A549 (cell line): Measurements from ENCODE around the gene RGMB. TPM values are rescaled to one million over a fixed set of nuclear protein-coding genes. Genes with fewer than 3 reads are reported as not detected.

Experiments
- ATAC-seq, 2 experiments: fragments of 200-7000 bp in 1 of 2; fragments of >200 bp in 1 of 2; cut with Nextera tagmentation in 1 of 2; cut with Tn5 transposase in 1 of 2; 3 replicates each; pipeline versions ENCODE4 v1.8.0 to v1.9.1; 2018 to 2020; ENCODE audit warnings: mild to moderate bottlenecking in 1 of 2, moderate library complexity in 1 of 2
- CTCF ChIA-PET: fragments of 300-600 bp; sonication (Branson Sonifier 250); formaldehyde crosslinking; extraction: SDS; loops from one replicate; lab custom pipeline; 2021; ENCODE audit warnings: antibody characterized with exemption, inconsistent platforms; lab: Yijun Ruan, JAX
- POLR2A ChIA-PET: fragments of 350-600 bp; formaldehyde crosslinking; extraction: SDS; loops from one replicate; lab custom pipeline; 2021; ENCODE audit warnings: antibody characterized with exemption, inconsistent platforms; lab: Yijun Ruan, JAX
- DNase-seq, 2 experiments: peaks; one replicate each; pipeline versions ENCODE4 v3.0.0 to v3.0.0-alpha.2; 2011 to 2016; ENCODE audit warnings: low read depth in 1 of 2, low spot score in 1 of 2
- FAIRE-seq: peaks from 2 replicates; lab custom pipeline; 2011; peaks lifted over from hg19 to GRCh38; lab: Jason Lieb, UNC
- H3K27ac ChIP-seq, 2 experiments: fragments of >200 bp; sonication (Bioruptor Twin); formaldehyde crosslinking; 3 replicates each; pipeline ENCODE4 v1.5.1; 2016 to 2017
- H3K4me1 ChIP-seq: fragments of >200 bp; sonication (Bioruptor Twin); formaldehyde crosslinking; 3 replicates; pipeline ENCODE4 v1.6.1; 2016
- H3K4me2 ChIP-seq: fragments of >200 bp; sonication (Bioruptor Twin); formaldehyde crosslinking; 3 replicates; pipeline ENCODE4 v1.6.1; 2016
- H3K4me3 ChIP-seq: fragments of >200 bp; sonication (Bioruptor Twin); formaldehyde crosslinking; 3 replicates; pipeline ENCODE4 v1.5.1; 2016
- H3K9me3 ChIP-seq: fragments of >200 bp; sonication (Bioruptor Twin); formaldehyde crosslinking; 3 replicates; pipeline ENCODE4 v1.6.1; 2016
- ATOH8 ChIP-seq: fragments of 250-450 bp; sonication (Bioruptor Pico); IDR thresholded peaks from 2 replicates; pipeline ENCODE4 v1.5.0; 2020; ENCODE audit warnings: low read depth, mild to moderate bottlenecking, moderate library complexity
- BCL3 ChIP-seq: fragments of >200 bp; sonication (Bioruptor Twin); formaldehyde crosslinking; IDR thresholded peaks from 3 replicates; pipeline ENCODE4 v1.6.1; 2016
- BHLHE40 ChIP-seq: IDR thresholded peaks from 2 replicates; pipeline ENCODE4 v1.6.1; 2012; ENCODE audit warnings: low read depth, low read length, inconsistent platforms
- CTCF ChIP-seq: fragments of >200 bp; sonication (Bioruptor Twin); formaldehyde crosslinking; IDR thresholded peaks from 3 replicates; pipeline ENCODE4 v1.5.1; 2016
- E2F6 ChIP-seq: IDR thresholded peaks from 2 replicates; pipeline ENCODE4 v1.6.1; 2012; ENCODE audit warnings: low read depth, borderline replicate concordance
- EHF ChIP-seq: fragments of 250-450 bp; sonication (Bioruptor Pico); IDR thresholded peaks from 2 replicates; pipeline ENCODE4 v1.5.0; 2020; ENCODE audit warnings: mild to moderate bottlenecking
- EHMT2 ChIP-seq: fragments of 200-600 bp; sonication (generic); IDR thresholded peaks from 2 replicates; pipeline ENCODE4 v1.6.1; 2016; ENCODE audit warnings: antibody characterized with exemption, low read depth, mild to moderate bottlenecking, moderate library complexity
- HES2 ChIP-seq: fragments of >200 bp; sonication (Bioruptor Twin); formaldehyde crosslinking; IDR thresholded peaks from 2 replicates; pipeline ENCODE4 v1.6.1; 2016
- HOXB5 ChIP-seq: fragments of 250-450 bp; sonication (Bioruptor Pico); IDR thresholded peaks from 2 replicates; pipeline ENCODE4 v1.5.0; 2020; ENCODE audit warnings: mild to moderate bottlenecking, moderate library complexity
- KDM1A ChIP-seq: fragments of 200-600 bp; sonication (generic); IDR thresholded peaks from 2 replicates; pipeline ENCODE4 v1.6.1; 2016; ENCODE audit warnings: low read depth, mild to moderate bottlenecking
- KDM5A ChIP-seq: fragments of 200-600 bp; sonication (generic); IDR thresholded peaks from 2 replicates; pipeline ENCODE4 v1.6.1; 2016; ENCODE audit warnings: antibody characterized with exemption, mild to moderate bottlenecking
- MAX ChIP-seq: IDR thresholded peaks from 2 replicates; pipeline ENCODE4 v1.6.1; 2012
- MYC ChIP-seq: IDR thresholded peaks from 2 replicates; pipeline ENCODE4 v1.6.1; 2012; ENCODE audit warnings: mild to moderate bottlenecking, inconsistent platforms, low read length, improper control_type of control experiment, borderline replicate concordance
- NFE2L2 ChIP-seq: fragments of 150-350 bp; conservative IDR thresholded peaks from 2 replicates; pipeline ENCODE4 v1.6.1; 2014; ENCODE audit warnings: low read length
- NPAS2 ChIP-seq: fragments of 250-450 bp; sonication (Bioruptor Pico); IDR thresholded peaks from 2 replicates; pipeline ENCODE4 v1.8.0; 2022; ENCODE audit warnings: mild to moderate bottlenecking, moderate library complexity, borderline replicate concordance
- PBX3 ChIP-seq: IDR thresholded peaks from 2 replicates; pipeline ENCODE4 v1.6.1; 2012
- RARB ChIP-seq: fragments of 250-450 bp; sonication (Bioruptor Pico); IDR thresholded peaks from 2 replicates; pipeline ENCODE4 v1.8.0; 2021; ENCODE audit warnings: mild to moderate bottlenecking, moderate library complexity
- TFCP2L1 ChIP-seq: fragments of 250-450 bp; sonication (Bioruptor Pico); IDR thresholded peaks from 2 replicates; pipeline ENCODE4 v1.5.0; 2021; ENCODE audit warnings: mild to moderate bottlenecking
- USF2 ChIP-seq: fragments of 450-650 bp; IDR thresholded peaks from 2 replicates; pipeline ENCODE4 v1.6.1; 2014; ENCODE audit warnings: antibody characterized with exemption
- ZNF302 ChIP-seq: fragments of 250-450 bp; sonication (Bioruptor Pico); IDR thresholded peaks from 2 replicates; pipeline ENCODE4 v1.9.0; 2021; ENCODE audit warnings: inconsistent platforms, mild to moderate bottlenecking, moderate library complexity
- ZSCAN20 ChIP-seq: fragments of 250-450 bp; sonication (Bioruptor Pico); IDR thresholded peaks from 2 replicates; pipeline ENCODE4 v1.8.0; 2022; ENCODE audit warnings: mild to moderate bottlenecking, moderate library complexity
- WGBS: methylation state at CpG from one replicate; pipeline ENCODE4 v1.1.6; 2017; ENCODE audit errors: missing lambda C conversion rate; 5-methylcytosine and 5-hydroxymethylcytosine counted together
- polyA plus RNA-seq, 4 experiments: library from polyadenylated mRNA; depleted of rRNA in 3 of 4; stranded (reverse); fragments of >200 nt; fragmentation: RNase III in 1 of 4; extraction: RNeasy Plus Mini Kit Qiagen cat#74134 plus additional on column Dnase treatment in 1 of 4; gene quantifications; 2 replicates in 3 of 4; 3 replicates in 1 of 4; pipeline ENCODE4 v1.2.3, GENCODE V29; 2011 to 2017

Gene RGMB
- polyA plus RNA-seq, 2 of the 4 experiments (the other 2 are of a cell fraction) = 5.3 to 5.6 TPM

- POLR2A ChIA-PET = no interaction called here
- FAIRE-seq = no peak
- H3K4me3 ChIP-seq = no peak overlapping the region
Observed at GRCh38 chr5:98777295-98777694, 3.8 kb downstream of the RGMB start.

GRCh38 chr5:98779264-98779877 lies 5.9 kb downstream of the RGMB start:
- FAIRE-seq = no peak
- WGBS = 86% methylated on average over 11 of the region's 11 CpGs

More at GRCh38 chr5:98777295-98777694, 3.8 kb downstream of the RGMB start:
- CTCF ChIA-PET = interaction anchor here (0.6 to 2.8 kb wide), 6 partner anchors 8 to 51 kb away, joined by 3 to 11 read pairs (median 3); no protein-coding TSS in a partner anchor
- no peak overlapping the region for H3K4me2 ChIP-seq
- no peak for DNase-seq
- H3K4me1 ChIP-seq = peaks cover 16% of the 10 kb centered on the region
- no peaks in the 10 kb centered on the region for H3K9me3 ChIP-seq
- H3K27ac ChIP-seq = no peak overlapping the region
- WGBS = 95% methylated on average over 4 of the region's 4 CpGs
- no peak for ATAC-seq
- TF ChIP-seq KDM5A (no peak), ZNF302 (CRISPR knock-in tag) (no peak), MAX (no peak), RARB (CRISPR knock-in tag) (no peak), EHF (CRISPR knock-in tag) (no peak), BHLHE40 (no peak), USF2 (no peak), ZSCAN20 (CRISPR knock-in tag) (no peak), TFCP2L1 (no peak), BCL3 (no peak), PBX3 (no peak), NFE2L2 (no peak), ATOH8 (CRISPR knock-in tag) (no peak), HOXB5 (CRISPR knock-in tag) (no peak)

More at GRCh38 chr5:98779264-98779877, 5.9 kb downstream of the RGMB start:
- ChIA-PET POLR2A (no interaction called here), CTCF (interaction anchor here (2.8 kb wide), 1 partner anchor 10 kb away, joined by 11 read pairs; no protein-coding TSS in a partner anchor)
- H3K9me3 ChIP-seq = no peaks in the 10 kb centered on the region
- ATAC-seq = no peak
- TF ChIP-seq NPAS2 (CRISPR knock-in tag) (no peak), KDM1A (no peak), EHMT2 (no peak), E2F6 (no peak), ATOH8 (CRISPR knock-in tag) (no peak), CTCF (no peak), MYC (no peak), ZSCAN20 (CRISPR knock-in tag) (no peak), HES2 (no peak)
- H3K4me2 ChIP-seq = no peak overlapping the region
- no peak for DNase-seq
- no peak overlapping the region for H3K27ac ChIP-seq
- H3K4me1 ChIP-seq = peaks cover 12% of the 10 kb centered on the region
- no peak overlapping the region for H3K4me3 ChIP-seq
